Transverse colon (tissue), 3 donors: ENCODE measurements around the gene TAF3.

Experiments used
- CTCF ChIP-seq, 5 experiments: fragments of 200-600 bp in 3 of 5; fragments of 450-650 bp in 2 of 5; sonication (generic) in 3 of 5; IDR thresholded peaks; 1 replicate in 2 of 5; 2 replicates in 3 of 5; pipeline ENCODE4 v1.5.1; 2016 to 2017; ENCODE audit warnings: antibody characterized with exemption in 5 of 5, inconsistent platforms in 3 of 5, mild to moderate bottlenecking in 2 of 5, moderate library complexity in 1 of 5
- EP300 ChIP-seq: sonication (generic); formaldehyde crosslinking; IDR thresholded peaks from one replicate; pipeline ENCODE4 v1.6.1; 2017; ENCODE audit warnings: antibody characterized with exemption, low read depth
- POLR2A ChIP-seq: fragments of 450-650 bp; IDR thresholded peaks from one replicate; pipeline ENCODE4 v1.6.1; 2016; ENCODE audit warnings: antibody characterized with exemption, mild to moderate bottlenecking, moderate library complexity

- TF ChIP-seq CTCF (IDR thresholded peaks at IDR 0.05): no peak
- TF ChIP-seq POLR2A: no peak
- no peak for TF ChIP-seq EP300
Measured at GRCh38 chr10:8048281-8049008, 230.1 kb downstream of the TAF3 start.
